ENCODE measurements around the gene RFFL. TPM values are rescaled to one million over a fixed set of nuclear protein-coding genes. Genes with fewer than 3 reads are reported as not detected.

RFFL gene
- total RNA-seq, 2 donors from 2014 or later = 46.6 to 51.3 TPM

DNA sequence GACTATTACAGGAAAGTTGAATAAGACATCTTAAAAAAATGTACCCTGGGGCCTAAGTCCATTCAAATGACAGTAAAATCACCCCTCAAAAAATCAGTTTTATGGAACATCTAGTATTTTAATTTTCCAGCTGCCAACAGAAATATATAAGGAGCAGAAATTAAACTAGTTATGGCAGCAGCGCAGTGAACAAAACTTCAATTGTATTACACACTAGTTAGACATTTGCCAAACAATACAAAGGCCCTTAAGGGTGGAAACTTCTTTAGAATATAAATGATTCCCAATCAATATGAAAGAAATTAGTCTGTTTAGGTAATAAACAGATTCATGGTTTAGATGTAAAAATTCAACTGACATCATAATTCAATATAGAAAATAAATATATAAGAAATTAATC is 18.1 kb upstream of the RFFL start:
- no peak for DNase-seq (ENCODE audit: low spot score)
- intact Hi-C loops (cut with DNase I) = no loop called here
- H3K4me1 ChIP-seq (replicated peaks) = no peaks in the 10 kb centered on the region

GRCh38 chr17:35080536-35080935 is 17.0 kb upstream of the RFFL start:
- H3K36me3 ChIP-seq = no peaks in the 10 kb centered on the region
- intact Hi-C loops (cut with DNase I) = no loop called here
- no peaks in the 10 kb centered on the region for H3K27me3 ChIP-seq (replicated peaks; ENCODE audit: insufficient read depth)
- whole genome bisulfite sequencing = 48% methylated on average over 1 of the region's 1 CpG
- H3K4me3 ChIP-seq = no peak overlapping the region
- H3K27ac ChIP-seq = no peak overlapping the region
- TF ChIP-seq POLR2A (IDR thresholded peaks at IDR 0.05) (no peak), POLR2AphosphoS5 (IDR thresholded peaks at IDR 0.05) (no peak), CTCF (IDR thresholded peaks at IDR 0.05) (no peak)
- DNase-seq (ENCODE audit: low spot score) = no peak
- H3K9me3 ChIP-seq = no peaks in the 10 kb centered on the region
- no peaks in the 10 kb centered on the region for H3K4me1 ChIP-seq (replicated peaks)

More for the DNA sequence above, 18.1 kb upstream of the RFFL start:
- Histone ChIP-seq H3K27me3 (replicated peaks; ENCODE audit: insufficient read depth) (no peaks in the 10 kb centered on the region), H3K27ac (no peak overlapping the region), H3K36me3 (no peaks in the 10 kb centered on the region), H3K4me3 (no peak overlapping the region), H3K9me3 (no peaks in the 10 kb centered on the region)
- TF ChIP-seq POLR2A (IDR thresholded peaks at IDR 0.05) = no peak
- no peak for TF ChIP-seq POLR2AphosphoS5 (IDR thresholded peaks at IDR 0.05)
- TF ChIP-seq CTCF (IDR thresholded peaks at IDR 0.05) = no peak
- 94% methylated on average over 1 of the region's 1 CpG for WGBS

GRCh38 chr17:35079547-35080423 is 16.3 kb upstream of the RFFL start:
- DNase-seq (ENCODE audit: low spot score) = no peak
- H3K36me3 ChIP-seq = no peaks in the 10 kb centered on the region
- H3K27ac ChIP-seq = no peak overlapping the region
- H3K4me3 ChIP-seq = no peak overlapping the region
- no peak for TF ChIP-seq CTCF (IDR thresholded peaks at IDR 0.05)
- no peak for TF ChIP-seq POLR2A (IDR thresholded peaks at IDR 0.05)
- no peak for TF ChIP-seq POLR2AphosphoS5 (IDR thresholded peaks at IDR 0.05)
- H3K9me3 ChIP-seq = no peaks in the 10 kb centered on the region
- no peaks in the 10 kb centered on the region for H3K4me1 ChIP-seq (replicated peaks)
- intact Hi-C loops (cut with DNase I) = no loop called here
- 100% methylated on average over 1 of the region's 1 CpG for WGBS
- H3K27me3 ChIP-seq (replicated peaks; ENCODE audit: insufficient read depth) = no peaks in the 10 kb centered on the region

GRCh38 chr17:35076874-35077273 is 13.4 kb upstream of the RFFL start:
- DNase-seq (ENCODE audit: low spot score) = no peak
- H3K4me1 ChIP-seq (replicated peaks) = no peaks in the 10 kb centered on the region

More at GRCh38 chr17:35076874-35077273, 13.4 kb upstream of the RFFL start:
- Histone ChIP-seq H3K9me3 (no peaks in the 10 kb centered on the region), H3K27ac (no peak overlapping the region), H3K4me3 (no peak overlapping the region), H3K27me3 (replicated peaks; ENCODE audit: insufficient read depth) (no peaks in the 10 kb centered on the region), H3K36me3 (no peaks in the 10 kb centered on the region)
- intact Hi-C loops (cut with DNase I) = no loop called here
- WGBS = 83% methylated on average over 1 of the region's 1 CpG
- TF ChIP-seq POLR2A (IDR thresholded peaks at IDR 0.05) = no peak
- no peak for TF ChIP-seq POLR2AphosphoS5 (IDR thresholded peaks at IDR 0.05)
- no peak for TF ChIP-seq CTCF (IDR thresholded peaks at IDR 0.05)

Measured in prostate gland (tissue), 2 donors.